GF-D8 (cell line): Measurements from ENCODE around the gene AGFG1.
"Not testable (repeated sequence)": the region's sequence is repeated elsewhere in the genome, so short reads cannot be mapped to it uniquely, and the experiment has no call there.

ENCODE experiments used
- DNase-seq: peaks from one replicate; lab custom pipeline; 2025; lab: John Stamatoyannopoulos, UW

The AGFG1 gene

GRCh38 chr2:227499627-227500300 lies 27.8 kb downstream of the AGFG1 start:
- DNase-seq = no peak

- no peak for DNase-seq
Observed at GRCh38 chr2:227500301-227500630, 28.3 kb downstream of the AGFG1 start.

DNA sequence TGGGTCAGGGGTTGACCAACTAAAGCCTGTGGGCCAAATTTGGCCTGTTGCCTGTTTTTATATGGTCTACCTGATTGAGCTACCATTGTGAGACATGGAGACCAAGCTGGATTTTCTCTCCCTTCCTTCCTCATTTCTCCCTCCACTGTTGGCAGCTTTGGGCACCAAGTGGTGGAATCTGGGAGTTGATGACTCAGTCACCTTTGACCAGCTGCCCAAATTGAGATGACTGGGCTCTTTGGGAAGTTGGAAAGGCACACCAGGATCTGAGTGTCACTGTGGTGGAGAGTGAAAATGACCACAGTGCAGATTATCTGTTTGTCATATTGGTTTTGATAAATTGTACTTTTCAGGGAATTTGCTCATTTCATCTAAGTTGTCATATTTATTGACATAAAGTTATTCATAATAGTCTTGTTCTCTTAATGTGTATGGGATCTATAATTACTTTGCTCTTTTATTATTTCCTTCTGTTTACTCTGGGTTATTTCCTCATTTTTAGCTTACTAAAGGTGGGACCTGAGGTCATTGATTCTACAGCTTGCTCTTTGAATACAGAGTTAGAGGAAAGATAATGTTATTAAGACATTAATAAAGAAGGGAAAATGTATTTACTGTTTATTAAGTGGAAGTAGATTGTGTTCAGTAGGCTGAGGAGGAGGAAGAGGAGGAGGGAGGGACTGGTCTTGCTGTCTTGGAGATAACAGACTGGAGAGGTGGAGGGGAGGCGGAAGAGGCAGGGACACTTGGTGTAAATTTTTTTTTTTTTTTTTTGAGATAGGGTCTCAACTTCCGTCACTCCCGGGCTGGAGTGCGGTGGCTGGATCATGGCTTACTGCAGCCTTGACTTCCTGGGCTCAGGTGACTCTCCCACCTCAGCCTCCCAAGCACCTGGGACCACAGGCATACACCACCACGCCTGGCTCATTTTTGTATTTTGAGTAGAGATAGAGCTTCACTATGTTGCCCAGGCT lies 31.8 kb downstream of the AGFG1 start:
- no peak for DNase-seq

DNA sequence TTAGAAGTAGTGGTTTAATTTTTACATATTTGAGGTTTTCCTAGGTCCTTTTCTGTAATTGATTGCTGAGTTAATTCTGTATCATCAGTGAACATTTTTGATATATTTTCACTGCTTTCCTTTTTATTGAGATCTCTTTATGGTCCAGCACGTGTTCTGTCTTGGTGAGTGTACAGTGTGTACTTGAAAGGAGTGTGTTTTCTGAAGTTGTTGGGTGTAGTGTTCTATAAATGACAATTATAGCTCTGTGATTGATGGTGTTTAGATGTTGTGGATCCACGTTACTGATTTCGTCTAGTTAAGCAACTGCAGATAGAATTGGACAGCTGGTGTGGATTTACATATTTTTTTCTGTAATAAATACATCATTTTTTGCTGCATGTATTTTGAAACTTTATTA lies 32.7 kb downstream of the AGFG1 start:
- no peak for DNase-seq

DNA sequence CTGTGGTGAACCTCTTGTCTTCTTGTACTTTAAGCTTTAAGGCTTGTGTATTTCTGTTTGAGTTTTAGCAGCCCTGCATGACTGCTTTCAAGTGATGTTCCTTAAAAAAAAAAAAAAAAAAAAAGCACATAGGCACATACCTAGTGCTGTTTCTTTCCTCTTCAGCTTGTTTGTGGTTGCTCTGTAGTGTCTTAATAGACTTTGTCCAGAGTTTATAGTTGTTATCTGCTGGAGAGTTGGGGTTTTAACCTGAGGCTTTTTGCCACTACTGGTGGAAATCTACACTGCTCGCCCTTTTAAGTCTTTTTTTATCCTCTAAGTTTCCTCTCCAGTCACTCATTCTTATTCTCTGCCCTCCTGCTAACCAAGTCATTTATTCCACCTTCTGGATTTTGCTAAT lies 34.5 kb downstream of the AGFG1 start:
- DNase-seq = no peak

- DNase-seq = no peak
Observed at GRCh38 chr2:227507963-227508362, 36.0 kb downstream of the AGFG1 start.

GRCh38 chr2:227509076-227509475 lies 37.1 kb downstream of the AGFG1 start:
- no peak for DNase-seq

DNA sequence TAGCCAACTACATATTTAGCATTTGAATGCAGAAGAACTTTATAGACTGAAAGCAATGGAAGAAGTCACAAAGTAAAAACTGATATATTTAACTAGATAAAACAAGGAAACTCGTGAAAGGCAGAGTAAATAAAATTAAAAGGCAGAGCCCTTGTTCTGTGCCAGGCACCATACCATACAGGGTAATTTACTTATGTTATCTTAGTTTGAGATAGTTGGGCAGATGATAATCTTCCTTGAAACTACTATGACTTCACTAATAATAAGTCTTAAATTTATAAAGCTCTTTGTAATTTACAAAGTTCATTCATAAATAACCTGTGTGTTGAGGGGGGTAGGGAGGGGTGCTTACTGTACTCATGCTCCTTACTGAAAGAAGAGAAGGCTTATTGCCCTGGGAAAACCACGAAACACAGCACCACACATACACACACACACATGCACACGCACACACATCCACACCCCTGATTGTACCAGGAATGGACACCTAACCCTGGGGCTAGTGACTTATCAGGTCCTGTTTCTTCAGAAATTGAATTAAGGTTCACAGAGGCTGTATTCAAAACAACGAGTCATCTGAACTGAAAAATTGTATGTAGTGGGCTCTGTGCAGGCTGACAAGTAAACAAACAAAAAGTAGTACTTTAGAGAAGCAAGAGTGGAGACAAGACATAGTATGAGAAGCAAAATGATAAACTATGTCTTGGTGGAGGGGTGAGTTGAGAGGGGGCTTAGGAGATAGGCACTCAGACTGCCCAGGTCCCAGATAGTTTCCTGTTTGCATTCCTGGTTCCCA lies 38.1 kb downstream of the AGFG1 start:
- DNase-seq = no peak

DNA sequence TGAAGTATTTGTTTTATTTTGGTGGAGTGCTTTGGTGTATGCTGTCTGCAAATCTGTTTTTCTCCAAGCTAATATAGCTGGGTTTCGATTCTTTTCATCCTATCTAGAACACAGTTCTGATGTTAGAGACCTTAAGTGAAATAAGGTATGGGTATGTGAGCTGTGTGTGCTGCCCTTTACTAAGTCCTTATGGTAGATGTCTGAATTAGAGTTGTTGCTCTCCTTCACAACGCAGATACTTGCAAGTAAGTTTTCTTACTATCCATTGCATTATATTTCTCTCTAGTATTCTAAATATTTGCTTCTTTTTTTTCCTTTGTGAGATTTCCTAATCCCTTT lies 38.6 kb downstream of the AGFG1 start:
- DNase-seq = no peak

DNA sequence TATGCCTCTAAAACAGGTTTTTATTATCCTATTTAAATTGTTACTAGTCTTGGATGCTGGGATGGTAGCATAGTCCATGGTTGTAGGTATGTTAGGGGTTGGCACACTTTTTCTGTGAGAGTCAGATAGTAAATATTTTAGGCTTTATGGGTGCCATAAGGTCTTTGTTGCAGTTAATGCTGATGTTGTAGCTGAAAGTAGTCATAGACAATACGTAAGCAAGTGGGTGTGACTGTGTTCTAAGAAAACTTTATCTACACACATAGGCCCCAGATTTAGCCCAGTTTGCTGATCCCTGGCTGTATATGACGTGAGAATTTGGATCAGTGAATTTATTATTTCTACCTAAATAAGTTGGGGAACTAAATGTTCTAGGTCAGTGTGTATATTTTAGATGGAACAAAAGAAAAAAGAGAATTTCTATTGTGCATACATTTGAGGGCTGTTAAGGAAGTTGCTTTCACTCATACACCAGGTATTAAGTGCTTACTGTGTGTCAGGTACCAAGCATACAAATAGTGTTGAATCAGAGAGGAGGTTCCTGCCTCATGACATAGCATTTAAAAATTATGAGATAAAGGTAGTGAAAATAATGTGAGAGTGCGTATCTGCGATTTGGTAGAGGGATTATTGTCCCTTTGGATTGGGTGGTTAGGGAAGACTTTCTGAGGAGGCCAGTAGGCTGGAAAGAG lies 39.4 kb downstream of the AGFG1 start:
- no peak for DNase-seq

DNA sequence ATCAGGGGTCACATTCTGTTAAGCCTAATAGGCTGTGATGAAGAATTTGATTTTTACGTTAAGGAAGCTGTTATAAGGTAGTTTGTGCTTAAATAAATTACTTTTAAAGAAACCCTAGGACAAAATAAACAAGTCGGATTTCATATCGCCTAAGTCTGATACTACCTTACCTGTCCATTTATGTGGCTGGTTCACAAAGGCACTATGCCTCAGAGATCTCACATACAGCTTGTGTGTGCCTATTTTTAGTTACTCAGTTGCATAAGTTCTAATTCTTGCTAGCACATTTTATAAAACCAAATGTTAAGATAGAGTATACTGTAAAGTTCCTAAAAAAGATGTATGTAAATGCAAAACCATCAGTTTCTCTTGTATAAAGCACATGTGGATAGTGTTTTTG lies 40.0 kb downstream of the AGFG1 start:
- no peak for DNase-seq

DNA sequence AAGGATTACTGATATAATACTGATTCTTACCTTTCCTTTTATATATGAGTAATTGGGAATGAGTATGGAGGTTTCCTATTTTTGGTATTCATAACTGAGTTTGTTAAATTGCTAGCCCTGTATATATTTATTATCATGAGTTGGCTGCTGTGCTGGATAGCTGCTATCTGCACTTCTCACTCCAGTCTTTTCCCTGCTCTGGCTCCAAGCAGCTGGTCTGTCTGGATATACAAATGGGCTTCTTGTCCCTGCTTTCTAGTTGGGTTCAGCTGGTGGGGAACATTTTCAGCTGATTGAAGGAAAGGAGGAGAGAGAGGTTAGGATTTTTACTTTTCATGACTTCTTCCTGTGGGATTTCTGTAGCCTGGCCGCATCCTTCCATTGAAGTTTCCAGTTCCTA lies 41.2 kb downstream of the AGFG1 start:
- no peak for DNase-seq

DNA sequence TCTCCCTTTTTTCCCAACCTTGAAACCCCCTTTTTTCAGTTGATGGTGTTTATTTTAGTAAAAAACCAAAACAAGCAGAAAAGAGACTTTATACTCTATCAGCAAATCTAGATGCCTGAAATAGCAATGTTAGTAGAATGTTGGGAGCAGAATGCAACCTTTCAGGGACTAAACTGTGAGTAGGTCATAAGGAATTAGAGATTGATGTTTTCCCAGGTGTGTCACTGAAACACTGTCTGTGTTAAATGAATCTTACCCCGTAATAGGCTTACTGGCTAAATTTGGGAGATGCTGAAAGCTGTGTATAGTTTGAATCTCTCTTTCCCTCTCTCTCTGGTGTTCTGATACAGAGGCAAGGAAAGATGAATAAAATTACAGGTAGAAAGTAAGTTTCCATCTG lies 43.8 kb downstream of the AGFG1 start:
- DNase-seq = no peak

DNA sequence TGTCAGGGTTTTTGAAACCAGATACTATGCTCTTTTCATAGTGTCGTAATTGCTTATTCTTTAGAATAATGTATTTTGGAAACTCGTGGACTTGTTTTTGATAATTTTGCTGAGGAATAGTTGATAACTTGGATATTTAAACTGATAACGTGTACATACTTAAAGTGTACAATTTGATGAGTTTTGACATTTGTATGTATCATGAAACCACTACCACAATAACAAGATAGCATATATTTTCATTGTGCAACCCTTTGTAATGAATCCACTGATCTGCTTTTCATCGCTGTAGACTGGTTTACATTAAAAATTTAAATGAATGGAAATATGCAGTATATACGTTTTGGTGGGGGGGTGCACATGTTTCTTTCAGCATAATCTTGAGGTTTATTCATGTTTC lies 45.8 kb downstream of the AGFG1 start:
- no peak for DNase-seq

DNA sequence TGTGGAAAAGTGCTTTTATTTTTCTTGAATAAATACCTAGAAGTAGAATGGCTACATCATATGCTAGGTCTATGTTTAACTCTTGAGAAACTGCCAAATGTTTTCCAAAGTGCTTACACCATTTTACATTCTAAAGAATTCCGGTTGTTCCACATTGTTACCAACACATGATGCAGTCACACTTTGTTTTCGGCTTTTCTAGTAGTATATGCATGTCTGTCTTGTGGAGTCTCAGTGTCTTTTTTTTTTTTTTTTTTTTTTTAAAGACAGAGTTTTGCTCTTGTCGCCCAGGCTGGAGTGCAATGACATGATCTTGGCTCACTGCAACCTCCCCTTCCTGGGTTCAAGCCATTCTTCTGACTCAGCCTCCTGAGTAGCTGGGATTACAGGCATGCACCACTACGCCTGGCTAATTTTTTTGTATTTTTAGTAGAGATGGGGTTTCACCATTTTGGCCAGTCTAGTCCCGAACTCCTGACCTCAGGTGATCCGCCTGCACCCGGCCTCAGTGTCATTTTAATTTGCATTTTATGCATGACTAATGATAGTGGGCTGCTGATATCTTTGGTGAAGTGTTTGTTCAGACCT lies 46.4 kb downstream of the AGFG1 start:
- not testable (repeated sequence) for DNase-seq

DNA sequence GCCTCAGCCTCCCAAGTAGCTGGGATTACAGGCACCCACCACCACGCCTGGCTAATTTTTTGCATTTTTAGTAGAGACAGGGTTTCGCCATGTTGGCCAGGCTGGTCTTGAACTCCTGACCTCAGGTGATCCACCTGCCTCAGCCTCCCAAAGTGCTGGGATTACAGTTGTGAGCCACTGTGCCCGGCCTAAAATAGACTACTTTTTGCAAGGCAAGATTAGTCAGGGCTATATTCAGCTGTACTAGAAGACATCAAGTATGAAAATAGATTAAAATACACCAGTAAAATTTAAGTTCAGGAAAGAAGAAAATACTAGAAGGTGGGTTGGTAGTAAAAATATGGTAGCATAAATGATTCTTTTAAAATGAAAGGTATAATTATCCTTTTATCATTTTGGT lies 49.2 kb downstream of the AGFG1 start:
- not testable (repeated sequence) for DNase-seq

- no peak for DNase-seq
Observed at GRCh38 chr2:227524665-227525064, 52.7 kb downstream of the AGFG1 start.

DNA sequence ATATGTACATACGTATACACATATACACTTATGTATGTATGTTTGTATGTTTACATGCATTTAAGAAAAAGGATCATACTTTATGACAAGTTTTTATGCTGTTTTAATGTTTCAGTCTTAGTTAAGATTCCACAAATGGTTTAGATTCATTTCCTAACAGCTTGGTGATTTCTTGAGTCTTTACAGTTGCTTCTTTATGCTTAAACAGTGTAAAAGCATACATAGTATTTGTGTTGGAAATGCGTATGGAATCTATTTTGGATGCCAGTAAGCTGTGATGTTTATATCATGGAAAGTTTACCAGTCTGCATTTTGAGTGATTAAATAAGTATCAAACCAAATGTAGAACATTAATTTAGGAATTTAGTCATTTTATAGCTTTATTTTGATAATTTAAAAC lies 55.4 kb downstream of the AGFG1 start:
- no peak for DNase-seq

GRCh38 chr2:227528803-227529202 lies 56.8 kb downstream of the AGFG1 start:
- no peak for DNase-seq

- DNase-seq = no peak
Observed at GRCh38 chr2:227529871-227530270, 57.9 kb downstream of the AGFG1 start.

DNA sequence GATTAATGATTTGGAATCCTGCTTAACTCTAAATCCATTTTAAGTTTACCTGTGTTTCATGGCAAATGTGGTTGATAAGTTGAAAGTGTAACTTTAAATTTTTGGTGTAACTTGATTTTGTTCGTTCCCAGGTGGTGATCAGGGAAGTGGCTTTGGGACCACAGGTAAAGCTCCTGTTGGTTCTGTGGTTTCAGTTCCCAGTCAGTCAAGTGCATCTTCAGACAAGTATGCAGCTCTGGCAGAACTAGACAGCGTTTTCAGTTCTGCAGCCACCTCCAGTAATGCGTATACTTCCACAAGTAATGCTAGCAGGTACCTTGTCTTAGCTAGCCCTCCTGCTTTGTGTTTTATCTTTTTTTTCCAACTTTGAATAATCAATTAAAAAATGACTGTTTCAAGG lies 62.8 kb downstream of the AGFG1 start:
- no peak for DNase-seq

GRCh38 chr2:227536445-227536844 lies 64.5 kb downstream of the AGFG1 start:
- no peak for DNase-seq
